PC-3 (cell line): ENCODE results near the gene COL21A1. TPM values are rescaled to one million over a fixed set of nuclear protein-coding genes. Genes with fewer than 3 reads are reported as not detected.

ENCODE experiments used
- ATAC-seq: fragments of 200-7000 bp; cut with Tn5 transposase; 2 replicates; pipeline ENCODE4 v1.9.1; 2020; ENCODE audit warnings: mild to moderate bottlenecking, moderate library complexity
- BruUV-seq: library from RNA; stranded (reverse); fragments of 400-500 nt; replicated peaks from 2 replicates; lab custom pipeline; 2021; lab: Mats Ljungman, UMichigan
- CTCF ChIA-PET: fragments of 300-600 bp; sonication (Branson Sonifier 250); formaldehyde crosslinking; loops from one replicate; lab custom pipeline; 2022; ENCODE audit warnings: antibody characterized with exemption; lab: Charles Lee
- POLR2A ChIA-PET: fragments of 300-600 bp; sonication (Branson Sonifier 250); formaldehyde crosslinking; loops from one replicate; lab custom pipeline; 2022; ENCODE audit warnings: antibody characterized with exemption; ENCODE audit not compliant: unreplicated experiment; lab: Charles Lee
- DNase-seq: peaks from one replicate; pipeline ENCODE4 v3.0.0-alpha.2; 2015
- H2AFZ ChIP-seq: fragments of 300-600 bp; sonication (generic); 2 replicates; pipeline ENCODE4 v1.6.0; 2016; ENCODE audit warnings: antibody characterized with exemption, low read length
- H3F3A ChIP-seq: fragments of 300-600 bp; sonication (generic); one replicate; pipeline ENCODE4 v1.6.0; 2017; ENCODE audit warnings: antibody characterized with exemption, low read length, control low read depth, mild to moderate bottlenecking; ENCODE audit not compliant: unreplicated experiment
- H3K27ac ChIP-seq: fragments of 300-600 bp; sonication (generic); 2 replicates; pipeline ENCODE4 v1.5.1; 2016; ENCODE audit warnings: mild to moderate bottlenecking, low read length
- H3K27me3 ChIP-seq: fragments of 300-600 bp; sonication (generic); 2 replicates; pipeline ENCODE4 v1.6.1; 2016; ENCODE audit warnings: low read length, mixed read lengths
- H3K36me3 ChIP-seq: fragments of 300-600 bp; sonication (generic); 2 replicates; pipeline ENCODE4 v1.6.1; 2016; ENCODE audit warnings: low read depth, mixed run types, low read length, mixed read lengths
- H3K4me1 ChIP-seq: fragments of 300-600 bp; sonication (generic); 2 replicates; pipeline ENCODE4 v1.5.1; 2016; ENCODE audit warnings: low read length; ENCODE audit not compliant: insufficient read depth
- H3K4me2 ChIP-seq: fragments of 300-600 bp; sonication (generic); 2 replicates; pipeline ENCODE4 v1.6.0; 2016; ENCODE audit warnings: low read length
- H3K4me3 ChIP-seq: fragments of 300-600 bp; sonication (generic); 2 replicates; pipeline ENCODE4 v1.5.1; 2016; ENCODE audit warnings: mild to moderate bottlenecking, low read length, mixed read lengths
- H3K79me2 ChIP-seq: fragments of 300-600 bp; sonication (generic); 2 replicates; pipeline ENCODE4 v1.6.1; 2017; ENCODE audit warnings: low read length, mixed read lengths
- H3K9ac ChIP-seq: fragments of 300-600 bp; sonication (generic); 2 replicates; pipeline ENCODE4 v1.6.0; 2016; ENCODE audit warnings: mild to moderate bottlenecking, low read length
- H3K9me2 ChIP-seq: fragments of 300-600 bp; sonication (generic); replicated peaks from 2 replicates; pipeline ENCODE4 v1.6.1; 2016; ENCODE audit warnings: mixed run types, low read length, mixed read lengths
- H3K9me3 ChIP-seq: fragments of 300-600 bp; sonication (generic); 2 replicates; pipeline ENCODE4 v1.6.1; 2016; ENCODE audit warnings: low read length, mixed read lengths
- H4K20me1 ChIP-seq: fragments of 300-600 bp; sonication (generic); 2 replicates; pipeline ENCODE4 v1.6.1; 2016; ENCODE audit warnings: low read length, mixed read lengths
- CTCF ChIP-seq: fragments of 300-600 bp; sonication (generic); conservative IDR thresholded peaks from 2 replicates; pipeline ENCODE4 v1.5.1; 2017; ENCODE audit warnings: antibody characterized with exemption, low read depth, mild to moderate bottlenecking, low read length
- EZH2 ChIP-seq: fragments of 300-600 bp; sonication (generic); IDR thresholded peaks from one replicate; pipeline ENCODE4 v1.6.1; 2017; ENCODE audit warnings: antibody characterized with exemption, mild to moderate bottlenecking, low read length; ENCODE audit not compliant: unreplicated experiment
- EZH2phosphoT487 ChIP-seq: fragments of 300-600 bp; sonication (generic); IDR thresholded peaks from 2 replicates; pipeline ENCODE4 v1.6.1; 2018; ENCODE audit warnings: mild to moderate bottlenecking, antibody characterized with exemption, low read length, borderline replicate concordance
- intact Hi-C: fragments of 100-400 bp; cut with micrococcal nuclease; formaldehyde crosslinking; loops from 2 replicates; pipeline ENCODE4 v1.9.0; 2023
- total RNA-seq: library from RNA; depleted of rRNA; stranded (reverse); fragments of >200 nt; gene quantifications from 2 replicates; pipeline ENCODE4 v1.2.3, GENCODE V29; 2014

COL21A1 gene
- total RNA-seq, 1 experiment from 2014 or later, result 1.0 TPM

GRCh38 chr6:56146086-56146485, 101.3 kb downstream of the COL21A1 start:
- 0 out of 2 replicates have a peak overlapping the region, but pooled peaks have one; percentile 60 for H3K4me2 ChIP-seq
- no peaks in the 10 kb centered on the region for H3K9me3 ChIP-seq
- TF ChIP-seq CTCF (no peak), EZH2 (no peak), EZH2phosphoT487 (no peak)
- ATAC-seq (no peak), DNase-seq (no peak)
- no peaks in the 10 kb centered on the region for H3K79me2 ChIP-seq
- H3K27ac ChIP-seq, result no peak overlapping the region
- ChIA-PET POLR2A (no interaction called here), CTCF (no interaction called here)
- H3K27me3 ChIP-seq, result no peaks in the 10 kb centered on the region
- intact Hi-C loops, result no loop called here
- no peaks in the 10 kb centered on the region for H3K36me3 ChIP-seq
- H2AFZ ChIP-seq, result no peak overlapping the region
- peaks cover 25% of the 10 kb centered on the region for H3K4me1 ChIP-seq
- H3F3A ChIP-seq, result peaks cover 4% of the 10 kb centered on the region
- BruUV-seq, result no TSS peak
- no peaks in the 10 kb centered on the region for H4K20me1 ChIP-seq
- no peaks in the 10 kb centered on the region for H3K9me2 ChIP-seq
- H3K4me3 ChIP-seq, result no peak overlapping the region
- no peak overlapping the region for H3K9ac ChIP-seq

- Histone ChIP-seq H3K4me3 (no peak overlapping the region), H3K36me3 (no peaks in the 10 kb centered on the region), H3K9me3 (no peaks in the 10 kb centered on the region), H3K4me1 (peaks cover 25% of the 10 kb centered on the region), H3F3A (peaks cover 4% of the 10 kb centered on the region), H3K4me2 (peak overlapping the region; percentile 60; the same call in 1 of the 2 replicates), H3K9ac (no peak overlapping the region; the same call in 1 of the 2 replicates), H3K9me2 (no peaks in the 10 kb centered on the region), H2AFZ (no peak overlapping the region), H3K27me3 (no peaks in the 10 kb centered on the region), H4K20me1 (no peaks in the 10 kb centered on the region), H3K79me2 (no peaks in the 10 kb centered on the region), H3K27ac (peak overlapping the region; percentile 83)
- TF ChIP-seq EZH2 (no peak), EZH2phosphoT487 (no peak), CTCF (no peak)
- ATAC-seq (no peak), DNase-seq (no peak)
- BruUV-seq, result no TSS peak
- POLR2A ChIA-PET, result no interaction called here
- intact Hi-C loops, result no loop called here
- CTCF ChIA-PET, result no interaction called here
Measured at GRCh38 chr6:56145616-56146015, 101.8 kb downstream of the COL21A1 start.

GRCh38 chr6:56144538-56145324, 102.6 kb downstream of the COL21A1 start:
- Histone ChIP-seq H3F3A (peaks cover 4% of the 10 kb centered on the region), H3K27me3 (no peaks in the 10 kb centered on the region), H3K9me2 (no peaks in the 10 kb centered on the region), H3K4me1 (peaks cover 25% of the 10 kb centered on the region), H3K36me3 (no peaks in the 10 kb centered on the region), H3K9me3 (no peaks in the 10 kb centered on the region), H3K9ac (peak overlapping the region; percentile 22; the same call in 1 of the 2 replicates), H3K27ac (peak overlapping the region; percentile 83), H2AFZ (0 out of 2 replicates have a peak overlapping the region, but pooled peaks have one; percentile 8), H4K20me1 (no peaks in the 10 kb centered on the region), H3K79me2 (no peaks in the 10 kb centered on the region), H3K4me3 (peak overlapping the region; percentile 25; the same call in 1 of the 2 replicates), H3K4me2 (peak overlapping the region; percentile 60)
- ATAC-seq (peak; percentile 93), DNase-seq (peak; percentile 85)
- intact Hi-C loops, result no loop called here
- TF ChIP-seq EZH2 (no peak), CTCF (no peak), EZH2phosphoT487 (no peak)
- no TSS peak for BruUV-seq
- ChIA-PET POLR2A (no interaction called here), CTCF (no interaction called here)
